OCI-LY7 (cell line): ENCODE results near the gene PILRA.

Experiments used
- EZH2phosphoT487 ChIP-seq: fragments of 200-600 bp; sonication (generic); IDR thresholded peaks from 2 replicates; pipeline ENCODE4 v1.6.1; 2018; ENCODE audit warnings: low read depth, borderline replicate concordance, mild to moderate bottlenecking, mixed run types, antibody characterized with exemption, low read length, moderate library complexity, mixed read lengths
- TF ChIP-seq, protein P1 (sequence below): fragments of 200-600 bp; sonication (generic); conservative IDR thresholded peaks from 2 replicates; pipeline ENCODE4 v1.5.1; 2014; ENCODE audit warnings: mild to moderate bottlenecking, antibody characterized with exemption, low read length, moderate library complexity, mixed read lengths

- TF ChIP-seq, protein P1, sequence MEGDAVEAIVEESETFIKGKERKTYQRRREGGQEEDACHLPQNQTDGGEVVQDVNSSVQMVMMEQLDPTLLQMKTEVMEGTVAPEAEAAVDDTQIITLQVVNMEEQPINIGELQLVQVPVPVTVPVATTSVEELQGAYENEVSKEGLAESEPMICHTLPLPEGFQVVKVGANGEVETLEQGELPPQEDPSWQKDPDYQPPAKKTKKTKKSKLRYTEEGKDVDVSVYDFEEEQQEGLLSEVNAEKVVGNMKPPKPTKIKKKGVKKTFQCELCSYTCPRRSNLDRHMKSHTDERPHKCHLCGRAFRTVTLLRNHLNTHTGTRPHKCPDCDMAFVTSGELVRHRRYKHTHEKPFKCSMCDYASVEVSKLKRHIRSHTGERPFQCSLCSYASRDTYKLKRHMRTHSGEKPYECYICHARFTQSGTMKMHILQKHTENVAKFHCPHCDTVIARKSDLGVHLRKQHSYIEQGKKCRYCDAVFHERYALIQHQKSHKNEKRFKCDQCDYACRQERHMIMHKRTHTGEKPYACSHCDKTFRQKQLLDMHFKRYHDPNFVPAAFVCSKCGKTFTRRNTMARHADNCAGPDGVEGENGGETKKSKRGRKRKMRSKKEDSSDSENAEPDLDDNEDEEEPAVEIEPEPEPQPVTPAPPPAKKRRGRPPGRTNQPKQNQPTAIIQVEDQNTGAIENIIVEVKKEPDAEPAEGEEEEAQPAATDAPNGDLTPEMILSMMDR: no peak
- no peak for TF ChIP-seq EZH2phosphoT487
Observed at GRCh38 chr7:100434297-100435144, 61.2 kb downstream of the PILRA start.
